BJ (cell line): ENCODE measurements around the gene SDF2. TPM values are rescaled to one million over a fixed set of nuclear protein-coding genes. Genes with fewer than 3 reads are reported as not detected.

Source experiments
- CTCF ChIA-PET: fragments of 350-600 bp; formaldehyde crosslinking; extraction: SDS; loops from one replicate; lab custom pipeline; 2021; ENCODE audit warnings: antibody characterized with exemption, inconsistent platforms; lab: Yijun Ruan, JAX
- POLR2A ChIA-PET: fragments of 300-600 bp; sonication (Branson Sonifier 250); formaldehyde crosslinking; extraction: SDS; loops from one replicate; lab custom pipeline; 2021; ENCODE audit warnings: antibody characterized with exemption; lab: Charles Lee
- DNase-seq: peaks from one replicate; pipeline ENCODE4 v3.0.0-alpha.2; 2011; ENCODE audit warnings: low read depth
- H3K27me3 ChIP-seq: 2 replicates; pipeline ENCODE4 v1.6.0; 2011; ENCODE audit warnings: low read length; ENCODE audit not compliant: control insufficient read depth, insufficient read depth
- H3K36me3 ChIP-seq: 2 replicates; pipeline ENCODE4 v1.5.1; 2011; ENCODE audit warnings: low read length; ENCODE audit not compliant: control insufficient read depth, insufficient read depth
- H3K4me3 ChIP-seq: 2 replicates; pipeline ENCODE4 v1.5.1; 2011; ENCODE audit warnings: low read depth, mild to moderate bottlenecking, control low read depth, low read length
- polyA plus RNA-seq: library from polyadenylated mRNA; depleted of rRNA; stranded (reverse); fragments of >200 nt; gene quantifications from 2 replicates; pipeline ENCODE4 v1.2.3, GENCODE V29; 2011
- TF ChIP-seq, protein P1 (sequence below): IDR thresholded peaks from 2 replicates; pipeline ENCODE4 v1.5.1; 2011; ENCODE audit warnings: low read depth, mild to moderate bottlenecking, control low read depth, inconsistent platforms, low read length, moderate library complexity; ENCODE audit not compliant: insufficient read depth

Gene SDF2
- polyA plus RNA-seq, 1 experiment: 74.5 TPM

DNA sequence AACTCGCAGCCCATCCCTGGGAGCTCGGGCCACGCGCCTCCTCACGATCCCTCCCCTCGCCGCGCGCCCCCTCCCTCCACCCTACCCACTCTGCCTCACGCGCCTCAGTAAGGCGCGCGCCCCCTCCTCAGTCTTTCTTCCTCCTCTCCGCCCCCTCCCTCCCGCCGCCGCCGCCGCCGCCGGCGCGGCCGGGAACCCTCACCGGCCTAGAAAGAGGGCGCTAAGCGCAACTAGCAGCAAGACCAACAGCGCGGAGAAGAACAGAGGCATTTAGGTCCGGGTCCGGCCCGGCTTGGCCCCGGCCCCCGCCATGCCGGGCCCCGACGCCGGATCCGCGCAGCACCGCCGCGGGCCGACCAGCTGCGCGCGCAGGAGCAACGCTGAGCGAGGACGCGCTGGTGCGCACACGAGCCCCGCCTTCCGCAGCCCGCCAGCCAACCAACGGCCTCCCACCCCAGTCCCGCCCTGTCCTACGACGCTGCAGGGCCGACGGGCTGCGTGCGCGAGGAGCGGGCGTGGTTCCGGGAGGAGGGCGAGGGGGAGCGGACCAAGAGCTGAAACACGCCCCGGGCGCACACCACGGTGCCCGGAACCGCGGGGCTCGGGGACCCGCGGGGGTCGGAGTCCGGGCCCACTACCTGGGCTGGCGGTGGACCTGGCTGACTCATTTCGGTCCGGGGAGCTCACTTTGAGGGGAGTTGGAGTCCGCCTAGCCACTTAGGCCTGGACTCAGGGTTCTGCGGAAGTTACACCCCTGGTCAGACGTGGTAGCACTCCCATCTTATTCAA lies 16.7 kb downstream of the SDF2 start, which contains the start of gene BLTP2:
BLTP2 (minus strand) TSS at position 372 of the 789 bp plus-strand sequence; CDS start at position 270, 102 bp downstream.
- no peaks in the 10 kb centered on the region for H3K27me3 ChIP-seq

DNA sequence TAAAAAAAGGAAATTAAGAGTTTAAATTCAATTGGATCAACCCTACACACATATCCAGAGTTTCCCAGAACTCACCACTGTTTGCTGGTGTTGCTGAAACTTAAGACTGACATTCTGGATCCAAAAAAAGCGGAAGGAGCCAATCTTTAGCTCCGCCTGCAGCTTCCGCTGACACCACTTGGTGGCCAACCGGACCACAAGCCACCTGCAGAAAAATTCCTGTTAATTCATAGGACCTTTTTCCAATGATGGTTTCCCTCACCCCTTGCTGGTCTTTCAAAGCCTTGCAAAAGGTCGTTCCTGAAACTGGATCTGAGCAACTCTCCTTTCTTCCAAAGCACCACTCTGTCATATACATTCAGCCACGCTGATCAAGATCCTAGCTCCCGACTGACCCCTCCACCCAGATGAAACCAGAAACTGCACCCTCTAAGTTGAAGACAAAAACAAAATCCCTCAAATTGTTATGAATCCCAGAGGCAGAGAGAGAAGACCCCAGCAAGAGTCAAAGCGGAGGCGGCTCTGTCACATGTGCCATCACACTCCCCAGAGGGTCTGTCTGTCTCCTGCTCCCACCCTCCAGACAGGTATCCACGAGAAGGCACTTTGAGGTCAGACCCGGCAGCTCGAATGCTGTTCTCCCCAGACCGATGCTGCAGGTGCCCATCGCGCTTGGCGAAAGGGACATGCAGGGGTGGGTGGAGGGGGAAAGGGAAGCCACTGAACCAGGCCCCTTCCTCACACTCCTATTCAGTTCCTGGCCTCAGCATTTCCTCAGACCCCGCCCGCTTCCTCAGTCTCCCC lies 17.5 kb downstream of the SDF2 start:
- ChIA-PET POLR2A (interaction anchor here (1.1 kb wide), 1 partner anchor 67 kb away, joined by 3 read pairs; no protein-coding TSS in a partner anchor), CTCF (interaction anchor here (0.9 to 4.1 kb wide), 14 partner anchors 9 to 473 kb away, joined by 3 to 27 read pairs (median 4); partner anchors contain the start of genes PIGS, SDF2, SUPT6H and TLCD1)
- Histone ChIP-seq H3K36me3 (peaks cover 20% of the 10 kb centered on the region), H3K4me3 (peak overlapping the region; percentile 90), H3K27me3 (no peaks in the 10 kb centered on the region)
- no peak for DNase-seq
- TF ChIP-seq, protein P1, sequence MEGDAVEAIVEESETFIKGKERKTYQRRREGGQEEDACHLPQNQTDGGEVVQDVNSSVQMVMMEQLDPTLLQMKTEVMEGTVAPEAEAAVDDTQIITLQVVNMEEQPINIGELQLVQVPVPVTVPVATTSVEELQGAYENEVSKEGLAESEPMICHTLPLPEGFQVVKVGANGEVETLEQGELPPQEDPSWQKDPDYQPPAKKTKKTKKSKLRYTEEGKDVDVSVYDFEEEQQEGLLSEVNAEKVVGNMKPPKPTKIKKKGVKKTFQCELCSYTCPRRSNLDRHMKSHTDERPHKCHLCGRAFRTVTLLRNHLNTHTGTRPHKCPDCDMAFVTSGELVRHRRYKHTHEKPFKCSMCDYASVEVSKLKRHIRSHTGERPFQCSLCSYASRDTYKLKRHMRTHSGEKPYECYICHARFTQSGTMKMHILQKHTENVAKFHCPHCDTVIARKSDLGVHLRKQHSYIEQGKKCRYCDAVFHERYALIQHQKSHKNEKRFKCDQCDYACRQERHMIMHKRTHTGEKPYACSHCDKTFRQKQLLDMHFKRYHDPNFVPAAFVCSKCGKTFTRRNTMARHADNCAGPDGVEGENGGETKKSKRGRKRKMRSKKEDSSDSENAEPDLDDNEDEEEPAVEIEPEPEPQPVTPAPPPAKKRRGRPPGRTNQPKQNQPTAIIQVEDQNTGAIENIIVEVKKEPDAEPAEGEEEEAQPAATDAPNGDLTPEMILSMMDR: peak; percentile 57

More for the DNA sequence above, 16.7 kb downstream of the SDF2 start, which contains the start of gene BLTP2:
- peak; percentile 65 for DNase-seq
- POLR2A ChIA-PET: interaction anchor here (0.6 to 1.1 kb wide), 3 partner anchors 13 to 1989 kb away, joined by 3 to 4 read pairs (median 3); no protein-coding TSS in a partner anchor
- peaks cover 15% of the 10 kb centered on the region for H3K36me3 ChIP-seq
- CTCF ChIA-PET: interaction anchor here (0.7 to 4.1 kb wide), 7 partner anchors 22 to 105 kb away, joined by 3 to 27 read pairs (median 4); partner anchors contain the start of gene TLCD1
- TF ChIP-seq, protein P1: no peak
- peak within 1 kb of the TSS; percentile 90 for H3K4me3 ChIP-seq

DNA sequence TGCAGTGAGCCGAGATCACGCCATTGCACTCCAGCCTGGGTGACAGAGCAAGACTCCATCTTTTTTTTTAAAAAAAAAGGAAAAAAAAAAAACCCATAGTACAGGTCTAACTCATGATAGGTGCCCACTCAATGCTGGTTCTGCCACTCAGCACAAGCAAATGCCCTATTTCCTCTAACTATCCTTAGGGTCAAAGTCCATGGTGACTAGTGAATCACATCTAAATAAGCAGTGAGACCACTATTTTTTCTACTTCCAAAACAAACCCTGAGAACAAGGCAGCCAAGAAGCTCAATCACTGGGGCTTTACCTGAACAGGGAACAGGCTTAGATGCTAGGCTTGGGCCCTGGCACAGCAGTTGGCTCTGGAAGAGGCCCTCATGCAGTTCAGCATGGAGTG lies 20.1 kb downstream of the SDF2 start:
- DNase-seq: no peak
- H3K27me3 ChIP-seq: no peaks in the 10 kb centered on the region
- H3K36me3 ChIP-seq: peaks cover 32% of the 10 kb centered on the region
- ChIA-PET CTCF (interaction anchor here (1.2 to 4.1 kb wide), 2 partner anchors 30 to 147 kb away, joined by 3 to 27 read pairs; no protein-coding TSS in a partner anchor), POLR2A (no interaction called here)
- TF ChIP-seq, protein P1: no peak
- H3K4me3 ChIP-seq: no peak overlapping the region

DNA sequence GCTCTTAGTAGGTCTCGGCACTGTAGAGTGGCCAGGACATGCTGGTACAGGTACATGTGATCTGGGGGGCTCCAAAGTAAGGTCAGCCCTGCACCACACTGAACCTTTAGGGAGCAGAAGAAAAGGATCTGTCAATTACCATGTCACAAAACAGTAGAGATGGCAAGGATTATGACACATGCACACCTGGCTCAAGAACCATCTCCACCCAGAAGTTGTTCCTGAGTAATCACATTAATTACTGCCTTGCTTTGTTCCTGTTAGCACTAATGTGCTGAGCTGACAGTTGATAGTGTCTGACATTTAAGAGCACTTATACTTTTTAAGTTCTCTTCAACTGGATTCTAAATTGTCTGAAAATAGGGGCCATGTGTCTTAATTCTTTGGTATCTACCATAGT lies 26.2 kb downstream of the SDF2 start:
- CTCF ChIA-PET: interaction anchor here (1.5 to 1.8 kb wide), 2 partner anchors 9 to 22 kb away, joined by 4 to 5 read pairs; no protein-coding TSS in a partner anchor
- POLR2A ChIA-PET: no interaction called here

More for the DNA sequence above, 26.2 kb downstream of the SDF2 start:
- DNase-seq: no peak
- TF ChIP-seq, protein P1: no peak
- peaks cover 56% of the 10 kb centered on the region for H3K36me3 ChIP-seq
- no peaks in the 10 kb centered on the region for H3K27me3 ChIP-seq
- H3K4me3 ChIP-seq: no peak overlapping the region
